SK-N-SH treated with all-trans-retinoic acid at 6 μM for 48 hours (cell line): Measurements from ENCODE around the gene MAOA.

Source experiments
- BACH2 ChIP-seq: fragments of 250-450 bp; sonication (Bioruptor Pico); IDR thresholded peaks from 2 replicates; pipeline ENCODE4 v1.9.0; 2021; ENCODE audit warnings: mild to moderate bottlenecking, borderline replicate concordance
- GLIS3 ChIP-seq: fragments of 250-450 bp; sonication (Bioruptor Pico); IDR thresholded peaks from 2 replicates; pipeline ENCODE4 v1.5.0; 2020; ENCODE audit warnings: mild to moderate bottlenecking, moderate library complexity
- ISL1 ChIP-seq: fragments of 250-450 bp; sonication (Bioruptor Pico); IDR thresholded peaks from 2 replicates; pipeline ENCODE4 v2.1.2; 2022; ENCODE audit warnings: mild to moderate bottlenecking, moderate library complexity
- PPARA ChIP-seq: fragments of 250-450 bp; sonication (Bioruptor Pico); IDR thresholded peaks from 2 replicates; pipeline ENCODE4 v1.5.0; 2020; ENCODE audit warnings: mild to moderate bottlenecking, borderline replicate concordance
- TCF4 ChIP-seq: fragments of 250-450 bp; sonication (Bioruptor Pico); IDR thresholded peaks from 2 replicates; pipeline ENCODE4 v1.8.0; 2021; ENCODE audit warnings: mild to moderate bottlenecking, moderate library complexity, borderline replicate concordance
- ZFP30 ChIP-seq: fragments of 450-650 bp; formaldehyde crosslinking; IDR thresholded peaks from 2 replicates; pipeline ENCODE4 v1.5.0; 2022; ENCODE audit warnings: mild to moderate bottlenecking, moderate library complexity
- ZNF565 ChIP-seq: fragments of 450-650 bp; formaldehyde crosslinking; conservative IDR thresholded peaks from 2 replicates; pipeline ENCODE4 v1.5.0; 2020; ENCODE audit warnings: low read depth, mild to moderate bottlenecking, moderate library complexity
- ZNF8 ChIP-seq: fragments of 450-650 bp; formaldehyde crosslinking; IDR thresholded peaks from 2 replicates; pipeline ENCODE4 v1.5.0; 2020; ENCODE audit warnings: mild to moderate bottlenecking, moderate library complexity
- TF ChIP-seq, protein P1 (sequence below): fragments of 250-450 bp; sonication (Bioruptor Pico); IDR thresholded peaks from 2 replicates; pipeline ENCODE4 v1.8.0; 2020; ENCODE audit warnings: mild to moderate bottlenecking, moderate library complexity, borderline replicate concordance

- TF ChIP-seq, protein P1, sequence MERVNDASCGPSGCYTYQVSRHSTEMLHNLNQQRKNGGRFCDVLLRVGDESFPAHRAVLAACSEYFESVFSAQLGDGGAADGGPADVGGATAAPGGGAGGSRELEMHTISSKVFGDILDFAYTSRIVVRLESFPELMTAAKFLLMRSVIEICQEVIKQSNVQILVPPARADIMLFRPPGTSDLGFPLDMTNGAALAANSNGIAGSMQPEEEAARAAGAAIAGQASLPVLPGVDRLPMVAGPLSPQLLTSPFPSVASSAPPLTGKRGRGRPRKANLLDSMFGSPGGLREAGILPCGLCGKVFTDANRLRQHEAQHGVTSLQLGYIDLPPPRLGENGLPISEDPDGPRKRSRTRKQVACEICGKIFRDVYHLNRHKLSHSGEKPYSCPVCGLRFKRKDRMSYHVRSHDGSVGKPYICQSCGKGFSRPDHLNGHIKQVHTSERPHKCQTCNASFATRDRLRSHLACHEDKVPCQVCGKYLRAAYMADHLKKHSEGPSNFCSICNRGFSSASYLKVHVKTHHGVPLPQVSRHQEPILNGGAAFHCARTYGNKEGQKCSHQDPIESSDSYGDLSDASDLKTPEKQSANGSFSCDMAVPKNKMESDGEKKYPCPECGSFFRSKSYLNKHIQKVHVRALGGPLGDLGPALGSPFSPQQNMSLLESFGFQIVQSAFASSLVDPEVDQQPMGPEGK (CRISPR knock-in tag), result no peak
- TF ChIP-seq BACH2 (CRISPR knock-in tag), result no peak
- TF ChIP-seq TCF4, result no peak
- TF ChIP-seq PPARA (CRISPR knock-in tag), result no peak
- no peak for TF ChIP-seq ZNF8
- no peak for TF ChIP-seq ISL1 (CRISPR knock-in tag)
- no peak for TF ChIP-seq GLIS3 (CRISPR knock-in tag)
- no peak for TF ChIP-seq ZFP30 (CRISPR knock-in tag)
- no peak for TF ChIP-seq ZNF565 (CRISPR knock-in tag)
Observed at GRCh38 chrX:43682726-43683125, 26.6 kb downstream of the MAOA start.
